ENCODE measurements around the gene MLLT3.

DNA sequence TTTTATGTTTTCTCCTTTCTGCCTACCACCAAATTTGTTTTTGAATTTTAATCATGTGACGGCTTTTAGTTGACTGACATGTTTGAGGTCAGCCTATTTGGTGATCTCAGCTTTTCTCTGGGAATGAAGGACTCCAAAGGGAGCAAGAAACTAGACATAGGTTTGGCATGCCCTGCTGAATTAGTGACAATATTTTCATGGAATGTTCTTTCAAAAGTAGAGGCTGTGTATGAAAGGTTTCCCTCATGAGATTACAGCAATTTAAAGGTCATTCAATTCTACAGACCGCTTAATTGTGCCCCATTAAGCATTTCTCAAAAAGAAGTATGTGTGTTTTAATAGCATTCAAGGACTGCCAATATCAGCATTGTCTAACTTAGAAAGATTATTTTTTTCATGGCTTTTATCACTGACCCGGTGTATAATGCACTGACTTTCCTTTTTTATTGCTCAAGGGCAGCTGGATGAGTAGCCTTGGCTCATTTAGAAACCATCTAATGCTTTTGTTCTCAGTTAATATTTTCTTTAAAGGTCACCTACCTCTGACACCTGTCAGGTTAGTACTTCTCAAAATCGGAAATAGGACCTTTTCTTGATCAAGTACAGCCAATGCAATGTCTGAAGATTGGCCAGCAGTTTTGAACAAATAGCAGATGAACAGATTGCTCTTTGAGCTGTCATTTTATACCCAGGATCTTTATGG is 8.1 kb upstream of the MLLT3 start:
- TF ChIP-seq CTCF (IDR thresholded peaks at IDR 0.05; ENCODE audit: low read depth, low read length) (no peak), EZH2phosphoT487 (IDR thresholded peaks at IDR 0.05; ENCODE audit: low read depth) (no peak)

Data from OCI-LY3 (cell line).